Mucosa of stomach (tissue), 1 donor: Measurements from ENCODE around the gene PHACTR1.
A peak's percentile ranks its signal among the peaks of the same experiment; 100 is the strongest.

Experiments used
- H3K27me3 ChIP-seq: one replicate; pipeline ENCODE4 v1.7.0; 2013; ENCODE audit warnings: mild to moderate bottlenecking, low read length; ENCODE audit not compliant: control insufficient read depth, insufficient read depth
- H3K36me3 ChIP-seq: one replicate; pipeline ENCODE4 v1.7.0; 2013; ENCODE audit warnings: low read length; ENCODE audit not compliant: control insufficient read depth, insufficient read depth
- H3K4me1 ChIP-seq: one replicate; pipeline ENCODE4 v1.7.0; 2013; ENCODE audit warnings: mild to moderate bottlenecking, low read length; ENCODE audit not compliant: control insufficient read depth, insufficient read depth
- H3K4me3 ChIP-seq: one replicate; pipeline ENCODE4 v1.7.0; 2013; ENCODE audit warnings: low read length
- H3K9ac ChIP-seq: one replicate; pipeline ENCODE4 v1.7.0; 2013; ENCODE audit warnings: mild to moderate bottlenecking, low read length, moderate library complexity
- H3K9me3 ChIP-seq: one replicate; pipeline ENCODE4 v1.7.0; 2013; ENCODE audit warnings: mild to moderate bottlenecking, low read length, moderate library complexity; ENCODE audit not compliant: control insufficient read depth
- donor health status: Pancreatic carcinoma.

The PHACTR1 gene

GRCh38 chr6:13013681-13014503 is 297.3 kb downstream of the PHACTR1 start:
- H3K36me3 ChIP-seq, result no peaks in the 10 kb centered on the region
- peaks cover 15% of the 10 kb centered on the region for H3K4me1 ChIP-seq
- peaks cover 45% of the 10 kb centered on the region for H3K27me3 ChIP-seq
- no peaks in the 10 kb centered on the region for H3K9me3 ChIP-seq
- peak overlapping the region; percentile 34 for H3K9ac ChIP-seq
- no peak overlapping the region for H3K4me3 ChIP-seq

- Histone ChIP-seq H3K36me3 (no peaks in the 10 kb centered on the region), H3K4me3 (no peak overlapping the region), H3K9me3 (no peaks in the 10 kb centered on the region), H3K27me3 (peaks cover 45% of the 10 kb centered on the region), H3K9ac (no peak overlapping the region), H3K4me1 (peaks cover 15% of the 10 kb centered on the region)
Measured at GRCh38 chr6:13014504-13015378, 298.2 kb downstream of the PHACTR1 start.

- Histone ChIP-seq H3K9ac (no peak overlapping the region), H3K4me3 (no peak overlapping the region), H3K27me3 (peaks cover 45% of the 10 kb centered on the region), H3K36me3 (no peaks in the 10 kb centered on the region), H3K4me1 (peaks cover 15% of the 10 kb centered on the region), H3K9me3 (no peaks in the 10 kb centered on the region)
Measured at GRCh38 chr6:13015379-13015681, 298.8 kb downstream of the PHACTR1 start.

- Histone ChIP-seq H3K9me3 (no peaks in the 10 kb centered on the region), H3K27me3 (no peaks in the 10 kb centered on the region), H3K9ac (no peak overlapping the region), H3K36me3 (no peaks in the 10 kb centered on the region), H3K4me1 (no peaks in the 10 kb centered on the region), H3K4me3 (no peak overlapping the region)
Measured at GRCh38 chr6:13024616-13025015, 308.0 kb downstream of the PHACTR1 start.

- Histone ChIP-seq H3K36me3 (no peaks in the 10 kb centered on the region), H3K9ac (no peak overlapping the region), H3K27me3 (no peaks in the 10 kb centered on the region), H3K4me1 (no peaks in the 10 kb centered on the region), H3K9me3 (no peaks in the 10 kb centered on the region), H3K4me3 (no peak overlapping the region)
Measured at GRCh38 chr6:13025893-13026499, 309.4 kb downstream of the PHACTR1 start.

GRCh38 chr6:13026557-13026956 is 310.0 kb downstream of the PHACTR1 start:
- Histone ChIP-seq H3K36me3 (no peaks in the 10 kb centered on the region), H3K4me3 (no peak overlapping the region), H3K27me3 (no peaks in the 10 kb centered on the region), H3K9me3 (no peaks in the 10 kb centered on the region), H3K4me1 (no peaks in the 10 kb centered on the region), H3K9ac (no peak overlapping the region)

- Histone ChIP-seq H3K4me1 (no peaks in the 10 kb centered on the region), H3K4me3 (no peak overlapping the region), H3K36me3 (no peaks in the 10 kb centered on the region), H3K9me3 (no peaks in the 10 kb centered on the region), H3K27me3 (no peaks in the 10 kb centered on the region), H3K9ac (no peak overlapping the region)
Measured at GRCh38 chr6:13027207-13027606, 310.6 kb downstream of the PHACTR1 start.

GRCh38 chr6:13030396-13030795 is 313.8 kb downstream of the PHACTR1 start:
- Histone ChIP-seq H3K36me3 (no peaks in the 10 kb centered on the region), H3K27me3 (no peaks in the 10 kb centered on the region), H3K4me1 (no peaks in the 10 kb centered on the region), H3K9me3 (no peaks in the 10 kb centered on the region), H3K9ac (no peak overlapping the region), H3K4me3 (no peak overlapping the region)

GRCh38 chr6:13032566-13032965 is 316.0 kb downstream of the PHACTR1 start:
- Histone ChIP-seq H3K9me3 (no peaks in the 10 kb centered on the region), H3K9ac (no peak overlapping the region), H3K36me3 (no peaks in the 10 kb centered on the region), H3K4me3 (no peak overlapping the region), H3K27me3 (no peaks in the 10 kb centered on the region), H3K4me1 (no peaks in the 10 kb centered on the region)

- Histone ChIP-seq H3K36me3 (no peaks in the 10 kb centered on the region), H3K27me3 (no peaks in the 10 kb centered on the region), H3K9ac (no peak overlapping the region), H3K9me3 (no peaks in the 10 kb centered on the region), H3K4me3 (no peak overlapping the region), H3K4me1 (no peaks in the 10 kb centered on the region)
Measured at GRCh38 chr6:13033145-13033544, 316.6 kb downstream of the PHACTR1 start.

- no peaks in the 10 kb centered on the region for H3K36me3 ChIP-seq
- H3K27me3 ChIP-seq, result no peaks in the 10 kb centered on the region
- no peaks in the 10 kb centered on the region for H3K4me1 ChIP-seq
- no peak overlapping the region for H3K4me3 ChIP-seq
- no peak overlapping the region for H3K9ac ChIP-seq
- H3K9me3 ChIP-seq, result no peaks in the 10 kb centered on the region
Measured at GRCh38 chr6:13034316-13034715, 317.7 kb downstream of the PHACTR1 start.

- Histone ChIP-seq H3K27me3 (no peaks in the 10 kb centered on the region), H3K9me3 (no peaks in the 10 kb centered on the region), H3K4me3 (no peak overlapping the region), H3K4me1 (no peaks in the 10 kb centered on the region), H3K36me3 (no peaks in the 10 kb centered on the region), H3K9ac (no peak overlapping the region)
Measured at GRCh38 chr6:13035606-13036005, 319.0 kb downstream of the PHACTR1 start.
